ENCODE measurements around the gene IL7R.

The IL7R gene

GRCh38 chr5:35856765-35857351, at the start of gene IL7R:
IL7R (plus strand) TSS chr5:35856891; CDS start chr5:35856978, 87 bp downstream.
- DNase-seq, result peak; percentile 81

GRCh38 chr5:35810601-35811000, 46.1 kb upstream of the IL7R start:
- DNase-seq, result peak; percentile 45

GRCh38 chr5:35811108-35811741, 45.5 kb upstream of the IL7R start:
- peak; percentile 84 for DNase-seq

GRCh38 chr5:35813521-35813920, 43.2 kb upstream of the IL7R start:
- no peak for DNase-seq

GRCh38 chr5:35815089-35815936, 41.4 kb upstream of the IL7R start:
- peak; percentile 67 for DNase-seq

GRCh38 chr5:35816881-35817521, 39.7 kb upstream of the IL7R start:
- DNase-seq, result peak; percentile 59

- DNase-seq, result no peak
Measured at GRCh38 chr5:35819026-35819425, 37.7 kb upstream of the IL7R start.

- DNase-seq, result no peak
Measured at GRCh38 chr5:35819668-35820067, 37.0 kb upstream of the IL7R start.

- DNase-seq, result no peak
Measured at GRCh38 chr5:35820735-35821134, 36.0 kb upstream of the IL7R start.

GRCh38 chr5:35821513-35821912, 35.2 kb upstream of the IL7R start:
- no peak for DNase-seq

GRCh38 chr5:35822511-35822910, 34.2 kb upstream of the IL7R start:
- peak; percentile 59 for DNase-seq

GRCh38 chr5:35823347-35824098, 33.2 kb upstream of the IL7R start:
- no peak for DNase-seq

GRCh38 chr5:35826056-35826455, 30.6 kb upstream of the IL7R start:
- no peak for DNase-seq

- no peak for DNase-seq
Measured at GRCh38 chr5:35826554-35826953, 30.1 kb upstream of the IL7R start.

GRCh38 chr5:35828082-35828598, 28.6 kb upstream of the IL7R start:
- DNase-seq, result no peak

GRCh38 chr5:35830587-35830986, 26.1 kb upstream of the IL7R start:
- DNase-seq, result peak; percentile 73

- no peak for DNase-seq
Measured at GRCh38 chr5:35832762-35833161, 23.9 kb upstream of the IL7R start.

GRCh38 chr5:35833224-35833623, 23.5 kb upstream of the IL7R start:
- DNase-seq, result no peak

GRCh38 chr5:35835796-35836742, 20.6 kb upstream of the IL7R start:
- no peak for DNase-seq

- DNase-seq, result no peak
Measured at GRCh38 chr5:35838370-35839042, 18.2 kb upstream of the IL7R start.

GRCh38 chr5:35842856-35843255, 13.8 kb upstream of the IL7R start:
- no peak for DNase-seq
